GM21576 (cell line): ENCODE data around the gene FREM1.

Experiments used
- ATAC-seq: cut with Tn5 transposase; IDR thresholded peaks from one replicate; pipeline ENCODE4 v1.9.1; 2021; ENCODE audit warnings: mild to moderate bottlenecking, moderate library complexity; ENCODE audit not compliant: unreplicated experiment

The FREM1 gene

GRCh38 chr9:14912859-14913258 is 2.6 kb upstream of the FREM1 start:
- no peak for ATAC-seq

GRCh38 chr9:14911046-14911445 is 818 bp upstream of the FREM1 start:
- no peak for ATAC-seq

GRCh38 chr9:14909601-14909960 is 647 bp downstream of the FREM1 start:
- ATAC-seq = no peak

GRCh38 chr9:14909181-14909580 is 1.0 kb downstream of the FREM1 start:
- no peak for ATAC-seq

- no peak for ATAC-seq
Measured at GRCh38 chr9:14908295-14909180, 1.7 kb downstream of the FREM1 start.

GRCh38 chr9:14907696-14908095 is 2.5 kb downstream of the FREM1 start:
- no peak for ATAC-seq

- ATAC-seq = no peak
Measured at GRCh38 chr9:14907360-14907685, 2.9 kb downstream of the FREM1 start.

- no peak for ATAC-seq
Measured at GRCh38 chr9:14906644-14907359, 3.4 kb downstream of the FREM1 start.

- no peak for ATAC-seq
Measured at GRCh38 chr9:14906000-14906399, 4.2 kb downstream of the FREM1 start.

GRCh38 chr9:14903040-14903439 is 7.2 kb downstream of the FREM1 start:
- ATAC-seq = no peak

GRCh38 chr9:14902561-14902960 is 7.7 kb downstream of the FREM1 start:
- no peak for ATAC-seq

GRCh38 chr9:14899815-14900193 is 10.4 kb downstream of the FREM1 start:
- no peak for ATAC-seq

GRCh38 chr9:14899042-14899814 is 11.0 kb downstream of the FREM1 start:
- no peak for ATAC-seq

- ATAC-seq = no peak
Measured at GRCh38 chr9:14895806-14896205, 14.4 kb downstream of the FREM1 start.

- ATAC-seq = no peak
Measured at GRCh38 chr9:14893280-14893679, 16.9 kb downstream of the FREM1 start.

GRCh38 chr9:14891332-14891731 is 18.9 kb downstream of the FREM1 start:
- ATAC-seq = no peak

GRCh38 chr9:14889451-14889850 is 20.8 kb downstream of the FREM1 start:
- no peak for ATAC-seq

GRCh38 chr9:14888875-14889274 is 21.4 kb downstream of the FREM1 start:
- ATAC-seq = no peak

- no peak for ATAC-seq
Measured at GRCh38 chr9:14888272-14888671, 22.0 kb downstream of the FREM1 start.

GRCh38 chr9:14887149-14887548 is 23.1 kb downstream of the FREM1 start:
- no peak for ATAC-seq

GRCh38 chr9:14883310-14883944 is 26.8 kb downstream of the FREM1 start:
- ATAC-seq = no peak
